Ovary (tissue), 9 donors: ENCODE results near the gene RBM8A. TPM values are rescaled to one million over a fixed set of nuclear protein-coding genes. Genes with fewer than 3 reads are reported as not detected.

Experiments
- DNase-seq, 5 donors: peaks; one replicate each; pipeline ENCODE4 v3.0.0-alpha.2; 2019 to 2020
- H3K27ac ChIP-seq, 2 donors: fragments of 200-600 bp; one replicate each; pipeline versions ENCODE4 v1.5.1 to v1.8.0; 2019 to 2022
- H3K27me3 ChIP-seq: fragments of 200-600 bp; one replicate; pipeline ENCODE4 v1.8.0; 2022
- H3K36me3 ChIP-seq: fragments of 200-600 bp; sonication (generic); one replicate; pipeline ENCODE4 v1.5.1; 2019
- H3K4me1 ChIP-seq: one replicate; pipeline ENCODE4 v1.8.1; 2013; ENCODE audit warnings: mild to moderate bottlenecking, moderate library complexity; ENCODE audit not compliant: insufficient read depth
- H3K4me3 ChIP-seq: fragments of 200-600 bp; sonication (generic); one replicate; pipeline ENCODE4 v1.5.1; 2017
- H3K9me3 ChIP-seq, 2 donors: fragments of 200-600 bp in 1 of 2; sonication (generic) in 1 of 2; one replicate each; pipeline versions ENCODE4 v1.5.1 to v1.8.1; 2013 to 2019; ENCODE audit warnings: mild to moderate bottlenecking in 1 of 2, moderate library complexity in 1 of 2
- EP300 ChIP-seq: sonication (generic); formaldehyde crosslinking; IDR thresholded peaks from one replicate; pipeline ENCODE4 v1.6.1; 2017; ENCODE audit warnings: antibody characterized with exemption
- POLR2A ChIP-seq: fragments of 450-650 bp; IDR thresholded peaks from one replicate; pipeline ENCODE4 v1.6.1; 2017; ENCODE audit warnings: antibody characterized with exemption, mild to moderate bottlenecking, moderate library complexity
- WGBS, 3 donors: extraction: QIAGEN DNeasy Blood & Tissue Kit in 1 of 3; methylation state at CpG; one replicate each; pipeline versions ENCODE4 v1.1.5 to v1.1.7; 2013 to 2017; 5-methylcytosine and 5-hydroxymethylcytosine counted together
- intact Hi-C, 4 donors: fragments of 100-400 bp; cut with DNase I; formaldehyde crosslinking; loops; one replicate each; pipeline versions ENCODE4 v1.11.0 to v1.15.1; 2022 to 2023
- polyA plus RNA-seq, 2 donors: library from polyadenylated mRNA; stranded (reverse); fragments of 200-250 nt in 1 of 2; fragments of 350-450 nt in 1 of 2; fragmentation: Illumina TruSeq in 1 of 2; extraction: RNeasy Lipid Tissue Mini Kit (QIAGEN cat#74804) in 1 of 2; gene quantifications; one replicate each; pipeline ENCODE4 v1.2.3, GENCODE V29; 2013 to 2014
- total RNA-seq, 7 donors: library from RNA; depleted of rRNA in 2 of 7; stranded (reverse); fragments of >200 nt in 2 of 7; fragmentation: NEBNext Ultra II Directional in 3 of 7; extraction: Animal tissue kit (Norgen Biotek cat#: 25700) in 3 of 7; gene quantifications; one replicate each; pipeline versions ENCODE4 v1.1.0 to v1.2.4, GENCODE V29; 2016 to 2023
- TF ChIP-seq, protein P1 (sequence below), 3 donors: fragments of 450-650 bp in 2 of 3; fragments of 200-600 bp in 1 of 3; IDR thresholded peaks; one replicate each; pipeline versions ENCODE4 v1.5.1 to v1.8.0; 2016 to 2022; ENCODE audit warnings: antibody characterized with exemption in 3 of 3, mild to moderate bottlenecking in 1 of 3
- donor health status: DM: no; HTN: no; CAD: no; lungs with moderate emphysema.
- donor health status: DM: no; HTN: no; CAD: no.
- donor health status: Bipolar disorder and iron deficiency.
- donor health status: DM: yes; HTN: yes; CAD: no.
- donor health status: DM: no; HTN: no; CAD: no.
- donor health status: DM: yes; HTN: yes; CAD: no.

Gene RBM8A
- total and polyA plus RNA-seq, 9 donors = 84.4 to 127 (median 107) TPM

DNA sequence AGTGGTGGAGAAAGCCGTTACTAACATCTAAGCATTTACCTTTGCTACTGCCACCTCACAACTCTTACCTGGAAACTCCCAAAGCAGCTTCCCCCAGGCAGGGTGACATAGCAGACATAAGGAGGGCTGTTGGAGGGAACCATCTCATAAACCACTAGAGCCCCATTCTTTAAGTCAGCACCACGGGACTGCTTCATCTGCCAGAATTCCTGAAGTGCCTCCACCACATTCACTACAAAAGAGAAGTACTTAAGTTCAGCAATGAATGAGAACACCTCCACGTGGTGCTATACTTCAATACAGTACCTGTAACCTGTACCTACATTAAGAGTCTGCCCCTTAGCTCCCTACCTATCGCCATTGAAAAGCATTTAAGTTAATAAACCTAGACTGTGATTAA is 20.3 kb upstream of the RBM8A start:
- 68 to 86% (median 81%) methylated on average over 4 of the region's 4 CpGs for WGBS, 3 donors
- Histone ChIP-seq H3K36me3 (no peaks in the 10 kb centered on the region), H3K27ac (no peak overlapping the region), H3K4me1 (peaks cover 5% of the 10 kb centered on the region), H3K9me3 (no peaks in the 10 kb centered on the region), H3K4me3 (no peak overlapping the region), H3K27me3 (no peaks in the 10 kb centered on the region)
- no peak for TF ChIP-seq EP300
- TF ChIP-seq, protein P1, sequence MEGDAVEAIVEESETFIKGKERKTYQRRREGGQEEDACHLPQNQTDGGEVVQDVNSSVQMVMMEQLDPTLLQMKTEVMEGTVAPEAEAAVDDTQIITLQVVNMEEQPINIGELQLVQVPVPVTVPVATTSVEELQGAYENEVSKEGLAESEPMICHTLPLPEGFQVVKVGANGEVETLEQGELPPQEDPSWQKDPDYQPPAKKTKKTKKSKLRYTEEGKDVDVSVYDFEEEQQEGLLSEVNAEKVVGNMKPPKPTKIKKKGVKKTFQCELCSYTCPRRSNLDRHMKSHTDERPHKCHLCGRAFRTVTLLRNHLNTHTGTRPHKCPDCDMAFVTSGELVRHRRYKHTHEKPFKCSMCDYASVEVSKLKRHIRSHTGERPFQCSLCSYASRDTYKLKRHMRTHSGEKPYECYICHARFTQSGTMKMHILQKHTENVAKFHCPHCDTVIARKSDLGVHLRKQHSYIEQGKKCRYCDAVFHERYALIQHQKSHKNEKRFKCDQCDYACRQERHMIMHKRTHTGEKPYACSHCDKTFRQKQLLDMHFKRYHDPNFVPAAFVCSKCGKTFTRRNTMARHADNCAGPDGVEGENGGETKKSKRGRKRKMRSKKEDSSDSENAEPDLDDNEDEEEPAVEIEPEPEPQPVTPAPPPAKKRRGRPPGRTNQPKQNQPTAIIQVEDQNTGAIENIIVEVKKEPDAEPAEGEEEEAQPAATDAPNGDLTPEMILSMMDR (IDR thresholded peaks at IDR 0.05) = no peak
- TF ChIP-seq POLR2A = no peak
- intact Hi-C loops = no loop called here
- DNase-seq = no peak

DNA sequence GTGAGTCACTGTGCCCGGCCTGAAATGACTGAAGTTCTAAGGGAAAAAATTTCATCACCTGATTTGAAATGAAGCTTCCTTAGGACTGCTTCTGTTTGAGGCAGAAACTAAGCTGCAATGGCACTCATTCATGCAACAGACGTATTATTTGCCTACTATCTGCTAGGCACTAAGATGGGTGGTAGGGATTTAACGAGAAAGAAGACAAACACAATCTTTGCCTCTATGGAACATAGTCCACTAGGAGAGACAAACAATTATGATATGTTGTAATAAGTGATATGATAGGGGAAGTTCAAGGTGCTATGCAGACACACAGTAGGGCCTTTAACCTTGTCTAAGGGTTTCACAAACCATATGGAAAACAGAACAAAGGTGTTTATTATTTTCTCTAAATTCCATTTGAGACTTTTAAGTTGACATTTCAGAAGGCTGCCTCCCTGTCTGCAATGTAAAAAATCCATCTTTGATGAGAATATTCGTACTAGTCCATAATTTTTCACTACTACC is 19.2 kb upstream of the RBM8A start:
- Histone ChIP-seq H3K36me3 (no peaks in the 10 kb centered on the region), H3K27ac (no peak overlapping the region), H3K9me3 (no peaks in the 10 kb centered on the region), H3K4me1 (peaks cover 3% of the 10 kb centered on the region), H3K27me3 (no peaks in the 10 kb centered on the region), H3K4me3 (no peak overlapping the region)
- intact Hi-C loops = no loop called here
- 88 to 91% (median 90%) methylated on average over 4 of the region's 4 CpGs for WGBS, 3 donors
- no peak for DNase-seq
- no peak for TF ChIP-seq POLR2A
- TF ChIP-seq, protein P1 (IDR thresholded peaks at IDR 0.05) = no peak
- TF ChIP-seq EP300 = no peak

DNA sequence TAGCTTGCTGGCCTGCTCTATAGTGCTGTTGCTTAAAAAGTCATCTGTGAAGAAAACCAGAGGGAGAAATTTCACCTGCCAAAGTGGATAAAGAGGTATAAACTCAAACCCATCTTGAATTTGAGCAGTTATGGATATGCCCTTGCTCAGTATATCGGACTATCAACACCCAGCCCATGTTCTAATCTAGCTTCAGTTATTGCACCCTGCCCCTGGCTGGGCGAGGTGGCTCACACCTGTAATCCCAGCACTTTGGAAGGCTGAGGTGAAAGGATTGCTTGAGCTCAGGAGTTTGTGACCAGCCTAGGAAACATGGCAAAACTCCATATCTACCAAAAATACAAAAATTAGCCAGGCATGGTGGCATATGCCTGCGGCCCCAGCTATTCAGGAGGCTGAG is 17.2 kb upstream of the RBM8A start:
- TF ChIP-seq EP300 (no peak), POLR2A (no peak)
- TF ChIP-seq, protein P1 (IDR thresholded peaks at IDR 0.05) = no peak
- WGBS, 3 donors = 96 to 98% (median 96%) methylated on average over 3 of the region's 3 CpGs
- Histone ChIP-seq H3K4me3 (no peak overlapping the region), H3K36me3 (no peaks in the 10 kb centered on the region), H3K4me1 (peaks cover 1% of the 10 kb centered on the region), H3K9me3 (no peaks in the 10 kb centered on the region), H3K27me3 (no peaks in the 10 kb centered on the region), H3K27ac (no peak overlapping the region)
- intact Hi-C loops = no loop called here
- no peak for DNase-seq

DNA sequence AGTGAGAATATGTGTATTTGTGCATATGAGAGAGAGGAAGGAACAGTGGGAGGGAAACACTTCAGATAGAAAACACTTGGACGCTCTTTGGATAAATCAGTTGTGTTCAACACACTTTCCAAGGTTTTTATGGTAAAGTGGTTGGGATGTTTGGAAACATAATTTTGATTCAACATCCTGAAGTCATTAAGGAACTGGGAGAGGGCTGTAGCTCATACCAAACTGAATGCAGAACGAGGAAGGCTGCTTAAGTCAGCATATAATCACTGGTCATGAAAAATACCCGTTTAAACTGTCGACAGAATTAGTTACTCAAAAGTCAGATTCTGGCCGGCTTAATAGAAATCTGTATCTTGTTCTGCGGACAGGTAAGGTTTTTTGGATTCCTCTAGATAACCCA is 15.6 kb upstream of the RBM8A start:
- intact Hi-C loops = no loop called here
- no peaks in the 10 kb centered on the region for H3K36me3 ChIP-seq
- TF ChIP-seq, protein P1 (IDR thresholded peaks at IDR 0.05) = no peak
- TF ChIP-seq EP300 = no peak

More for the DNA sequence above, 15.6 kb upstream of the RBM8A start:
- no peak overlapping the region for H3K4me3 ChIP-seq
- no peaks in the 10 kb centered on the region for H3K27me3 ChIP-seq
- DNase-seq = no peak
- 34 to 47% (median 37%) methylated on average over 6 of the region's 6 CpGs for WGBS, 3 donors
- no peaks in the 10 kb centered on the region for H3K4me1 ChIP-seq
- no peaks in the 10 kb centered on the region for H3K9me3 ChIP-seq
- no peak overlapping the region for H3K27ac ChIP-seq
